GM12874 (cell line): ENCODE measurements around the gene EIF3J.

Experiments
- TF ChIP-seq, protein P1 (sequence below): IDR thresholded peaks from 2 replicates; pipeline ENCODE4 v1.5.1; 2011; ENCODE audit warnings: low read depth, mild to moderate bottlenecking, control low read depth, low read length, moderate library complexity; ENCODE audit not compliant: insufficient read depth

EIF3J gene

DNA sequence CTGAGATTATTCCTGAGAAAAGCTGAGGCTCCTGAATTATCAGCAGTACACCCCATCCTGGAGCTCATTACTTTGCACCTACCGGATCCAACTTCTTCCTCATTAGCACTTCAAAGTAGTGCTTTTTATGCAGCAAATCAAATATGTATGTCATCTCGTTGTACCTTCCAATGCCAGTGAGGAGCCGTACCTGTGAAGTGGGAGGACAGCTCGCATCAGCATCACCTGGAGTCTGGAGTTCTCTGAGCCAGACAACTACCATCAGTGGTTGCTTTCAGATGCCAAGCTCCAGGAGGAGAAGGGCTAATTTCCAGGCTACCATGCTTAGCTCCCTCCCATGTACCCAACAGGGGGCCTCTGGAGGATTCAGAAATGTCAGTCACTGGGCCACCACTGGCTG is 32.4 kb downstream of the EIF3J start:
- TF ChIP-seq, protein P1, sequence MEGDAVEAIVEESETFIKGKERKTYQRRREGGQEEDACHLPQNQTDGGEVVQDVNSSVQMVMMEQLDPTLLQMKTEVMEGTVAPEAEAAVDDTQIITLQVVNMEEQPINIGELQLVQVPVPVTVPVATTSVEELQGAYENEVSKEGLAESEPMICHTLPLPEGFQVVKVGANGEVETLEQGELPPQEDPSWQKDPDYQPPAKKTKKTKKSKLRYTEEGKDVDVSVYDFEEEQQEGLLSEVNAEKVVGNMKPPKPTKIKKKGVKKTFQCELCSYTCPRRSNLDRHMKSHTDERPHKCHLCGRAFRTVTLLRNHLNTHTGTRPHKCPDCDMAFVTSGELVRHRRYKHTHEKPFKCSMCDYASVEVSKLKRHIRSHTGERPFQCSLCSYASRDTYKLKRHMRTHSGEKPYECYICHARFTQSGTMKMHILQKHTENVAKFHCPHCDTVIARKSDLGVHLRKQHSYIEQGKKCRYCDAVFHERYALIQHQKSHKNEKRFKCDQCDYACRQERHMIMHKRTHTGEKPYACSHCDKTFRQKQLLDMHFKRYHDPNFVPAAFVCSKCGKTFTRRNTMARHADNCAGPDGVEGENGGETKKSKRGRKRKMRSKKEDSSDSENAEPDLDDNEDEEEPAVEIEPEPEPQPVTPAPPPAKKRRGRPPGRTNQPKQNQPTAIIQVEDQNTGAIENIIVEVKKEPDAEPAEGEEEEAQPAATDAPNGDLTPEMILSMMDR: no peak

DNA sequence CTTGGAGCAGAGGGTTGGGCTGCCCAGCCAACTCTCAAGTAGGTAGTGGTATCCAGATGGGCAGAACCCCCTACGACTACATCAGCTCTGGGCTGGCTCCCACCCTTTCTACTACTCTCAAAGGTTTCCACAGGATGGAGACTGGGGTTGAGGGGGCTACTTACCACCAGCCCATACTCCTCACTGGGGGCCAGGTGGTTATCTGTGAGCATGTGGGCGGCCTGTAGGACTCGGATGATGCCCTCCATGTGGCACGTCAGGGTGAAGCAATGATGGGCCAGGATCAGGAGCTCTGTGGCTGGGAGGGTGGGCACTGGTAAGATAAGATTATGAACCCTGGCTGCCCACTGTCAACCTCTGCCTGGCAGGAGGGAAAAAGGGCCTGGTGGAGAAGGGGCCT is 33.4 kb downstream of the EIF3J start:
- TF ChIP-seq, protein P1: no peak

DNA sequence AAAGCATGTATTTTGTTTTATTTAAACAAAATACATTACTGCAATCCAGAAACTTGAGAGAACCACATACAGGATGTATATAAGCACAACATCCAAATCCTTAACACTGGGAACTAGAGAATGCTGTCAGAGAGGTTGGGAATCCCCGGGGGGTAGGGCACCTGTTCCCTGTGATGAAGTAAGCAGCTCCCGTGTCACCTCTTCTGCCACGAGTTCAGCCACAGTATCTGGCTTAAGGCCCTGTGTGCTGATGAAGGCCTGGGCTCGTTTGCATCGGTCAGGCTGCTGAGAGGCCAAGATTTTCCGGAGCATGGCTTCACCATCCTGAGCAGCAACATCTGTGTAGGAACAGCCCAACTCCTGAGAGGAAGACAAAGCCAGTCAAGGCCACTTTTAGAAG is 36.4 kb downstream of the EIF3J start:
- TF ChIP-seq, protein P1: no peak

DNA sequence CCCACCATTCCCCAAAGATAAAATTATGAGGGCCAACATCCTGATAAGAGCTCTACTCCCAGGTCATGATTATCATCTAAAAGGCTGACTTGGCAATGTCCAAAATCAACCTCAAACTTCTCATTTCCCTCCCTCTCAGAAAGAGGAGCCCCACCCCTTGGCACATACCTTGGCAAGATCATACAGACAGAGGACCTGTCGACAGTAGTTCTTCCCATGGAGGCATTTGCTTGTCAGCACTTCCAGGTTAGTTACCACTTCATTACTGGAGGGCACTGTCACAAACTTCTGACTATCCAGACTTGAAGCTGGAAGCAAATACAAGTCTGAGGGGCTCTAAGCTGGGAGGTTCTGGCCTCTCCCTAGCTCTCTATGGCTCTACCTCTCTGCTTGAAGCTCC is 37.8 kb downstream of the EIF3J start:
- TF ChIP-seq, protein P1: no peak

DNA sequence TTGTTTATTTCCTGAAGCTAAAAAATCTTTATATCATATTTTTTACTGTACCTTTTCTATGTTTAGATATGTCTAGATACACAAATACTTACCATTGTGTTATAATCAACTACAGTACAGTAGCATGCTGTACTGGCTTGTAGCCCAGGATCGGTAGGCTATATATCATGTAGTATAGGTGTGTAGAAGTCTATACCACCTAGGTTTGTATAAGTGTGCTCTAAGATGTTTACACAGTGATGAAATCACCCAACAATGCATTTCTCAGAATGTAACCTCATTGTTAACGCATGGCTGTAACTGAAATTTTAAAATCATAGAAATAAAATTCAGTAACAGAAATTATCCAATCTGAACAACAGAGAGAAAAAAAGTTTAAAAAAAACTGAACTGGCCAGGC is 43.2 kb downstream of the EIF3J start:
- TF ChIP-seq, protein P1: no peak

DNA sequence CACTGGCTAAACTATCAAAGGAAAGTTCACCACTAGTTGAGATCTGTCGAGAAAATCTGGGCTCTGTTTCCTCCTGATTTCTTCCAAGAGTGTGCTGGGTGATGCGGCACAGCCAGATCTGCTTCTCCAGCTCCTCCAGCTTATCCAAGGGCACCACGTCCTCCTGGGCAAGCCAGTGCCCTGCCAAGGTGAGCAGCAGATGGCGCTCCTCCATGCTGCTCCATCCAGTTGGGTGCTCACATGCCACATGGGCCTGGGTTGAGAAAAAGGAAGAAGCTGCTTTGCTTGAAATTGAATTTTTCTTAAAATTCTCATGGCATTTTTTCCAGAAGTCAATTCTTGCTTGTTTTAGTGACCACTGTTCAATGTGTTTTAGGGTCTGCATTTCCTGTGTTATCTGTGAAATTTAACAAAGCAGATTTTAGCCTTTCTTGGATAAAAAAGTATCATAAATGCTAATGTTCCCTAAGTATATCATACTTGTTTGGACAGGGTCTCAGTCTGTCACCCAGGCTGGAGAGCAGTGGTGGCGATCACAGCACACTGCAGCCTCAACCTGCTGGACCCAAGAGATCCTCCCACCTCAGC is 47.3 kb downstream of the EIF3J start:
- TF ChIP-seq, protein P1: peak; percentile 76

DNA sequence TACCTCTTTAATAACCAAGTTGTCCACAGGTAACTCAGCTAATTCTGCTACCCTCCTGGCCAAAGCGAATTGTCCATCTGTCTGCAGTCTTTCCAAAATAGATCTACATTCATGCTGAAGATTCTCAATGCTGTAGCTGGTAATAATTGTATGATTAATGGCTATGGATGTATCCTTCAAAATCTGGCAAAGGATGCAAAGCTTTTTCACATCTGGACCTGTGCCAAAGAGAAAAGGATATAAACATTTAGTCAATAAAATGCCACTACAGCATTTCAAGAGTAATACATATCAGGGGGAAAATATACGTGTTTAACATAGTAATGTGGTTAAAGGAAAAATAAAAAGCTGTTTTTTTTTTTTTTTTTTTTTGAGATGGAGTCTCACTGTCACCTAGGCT is 48.7 kb downstream of the EIF3J start:
- TF ChIP-seq, protein P1: no peak

DNA sequence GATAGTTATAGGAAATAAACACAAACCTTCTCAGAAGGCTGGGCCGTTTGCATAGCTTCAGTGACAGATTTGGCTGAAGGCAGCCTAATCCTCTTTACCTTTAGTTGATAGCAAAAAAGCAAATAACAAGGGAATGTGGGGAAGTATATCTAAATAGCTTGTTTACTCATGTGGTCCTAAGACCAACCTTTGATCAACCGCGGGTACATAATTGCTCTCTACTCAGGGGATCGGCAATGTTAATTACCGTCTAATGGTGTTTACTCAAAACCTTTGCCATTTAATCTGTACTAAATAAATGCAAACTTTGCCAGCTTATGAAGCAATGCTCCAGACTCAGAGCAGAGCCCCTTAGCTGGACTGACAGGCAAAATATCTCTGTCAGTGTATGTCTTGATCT is 51.6 kb downstream of the EIF3J start:
- TF ChIP-seq, protein P1: no peak
